Mesenchymal stem cell (in vitro differentiated cells and primary cell): ENCODE results near the gene SLC6A17.

Source experiments
- DNase-seq: peaks from one replicate; pipeline ENCODE4 v3.0.0-alpha.2; 2013
- H2AFZ ChIP-seq: one replicate; pipeline ENCODE4 v1.6.1; 2013; ENCODE audit warnings: low read depth, mild to moderate bottlenecking, control low read depth, inconsistent platforms, low read length, moderate library complexity
- H2AK5ac ChIP-seq: 2 replicates; pipeline ENCODE4 v1.6.1; 2013; ENCODE audit warnings: low read length, moderate library complexity, mild to moderate bottlenecking, inconsistent platforms; ENCODE audit not compliant: severe bottlenecking
- H2BK120ac ChIP-seq: one replicate; pipeline ENCODE4 v1.6.1; 2013; ENCODE audit warnings: low read depth, mild to moderate bottlenecking, inconsistent platforms, low read length, moderate library complexity
- H2BK12ac ChIP-seq, 2 experiments: one replicate each; pipeline ENCODE4 v1.6.1; 2013; ENCODE audit warnings: inconsistent platforms in 2 of 2, low read length in 2 of 2, mild to moderate bottlenecking in 2 of 2, moderate library complexity in 2 of 2, control low read depth in 1 of 2
- H2BK15ac ChIP-seq: one replicate; pipeline ENCODE4 v1.6.1; 2013; ENCODE audit warnings: mild to moderate bottlenecking, low read depth, inconsistent platforms; ENCODE audit not compliant: poor library complexity, severe bottlenecking
- H2BK5ac ChIP-seq: 2 replicates; pipeline ENCODE4 v1.6.1; 2013; ENCODE audit warnings: low read depth, mild to moderate bottlenecking, low read length, control low read depth, inconsistent platforms; ENCODE audit not compliant: poor library complexity, severe bottlenecking
- H3K14ac ChIP-seq, 2 experiments: one replicate each; pipeline ENCODE4 v1.6.1; 2013; ENCODE audit warnings: inconsistent platforms in 2 of 2, low read length in 2 of 2, control low read depth in 1 of 2, mild to moderate bottlenecking in 1 of 2, moderate library complexity in 1 of 2
- H3K18ac ChIP-seq, 2 experiments: one replicate each; pipeline ENCODE4 v1.6.1; 2013; ENCODE audit warnings: inconsistent platforms in 2 of 2, low read length in 2 of 2, control low read depth in 1 of 2, low read depth in 1 of 2, mild to moderate bottlenecking in 1 of 2
- H3K23ac ChIP-seq, 2 experiments: one replicate each; pipeline ENCODE4 v1.6.1; 2013; ENCODE audit warnings: inconsistent platforms in 2 of 2, low read length in 2 of 2, mild to moderate bottlenecking in 2 of 2, moderate library complexity in 2 of 2, control low read depth in 1 of 2
- H3K27ac ChIP-seq: 2 replicates; pipeline ENCODE4 v1.5.1; 2013; ENCODE audit warnings: mild to moderate bottlenecking, moderate library complexity, low read length, control low read depth, inconsistent platforms; ENCODE audit not compliant: poor library complexity, severe bottlenecking
- H3K27me3 ChIP-seq, 2 experiments: 2 replicates each; pipeline versions ENCODE4 v1.6.1 to v1.7.0; 2013; ENCODE audit warnings: low read length in 2 of 2, mild to moderate bottlenecking in 2 of 2, moderate library complexity in 2 of 2, control low read depth in 1 of 2, inconsistent platforms in 1 of 2; ENCODE audit not compliant: control insufficient read depth in 1 of 2, insufficient read depth in 1 of 2
- H3K36me3 ChIP-seq, 2 experiments: 2 replicates each; pipeline versions ENCODE4 v1.6.1 to v1.7.0; 2013; ENCODE audit warnings: low read length in 2 of 2, control low read depth in 1 of 2, inconsistent platforms in 1 of 2, low read depth in 1 of 2, mild to moderate bottlenecking in 1 of 2; ENCODE audit not compliant: insufficient read depth in 2 of 2, control insufficient read depth in 1 of 2
- H3K4ac ChIP-seq, 2 experiments: one replicate each; pipeline ENCODE4 v1.6.1; 2013; ENCODE audit warnings: inconsistent platforms in 2 of 2, low read length in 2 of 2, mild to moderate bottlenecking in 2 of 2, moderate library complexity in 2 of 2, control low read depth in 1 of 2, low read depth in 1 of 2
- H3K4me1 ChIP-seq: 2 replicates; pipeline ENCODE4 v1.6.1; 2013; ENCODE audit warnings: low read depth, low read length, control low read depth; ENCODE audit not compliant: control insufficient read depth, insufficient read depth
- H3K4me2 ChIP-seq: 2 replicates; pipeline ENCODE4 v1.6.1; 2013; ENCODE audit warnings: low read length, mild to moderate bottlenecking, inconsistent platforms; ENCODE audit not compliant: poor library complexity, severe bottlenecking
- H3K4me3 ChIP-seq, 2 experiments: 2 replicates each; pipeline versions ENCODE4 v1.5.1 to v1.7.0; 2013; ENCODE audit warnings: low read length in 2 of 2, mild to moderate bottlenecking in 2 of 2, control low read depth in 1 of 2, low read depth in 1 of 2; ENCODE audit not compliant: insufficient read depth in 1 of 2
- H3K79me1 ChIP-seq: replicated peaks from 2 replicates; pipeline ENCODE4 v1.6.1; 2013; ENCODE audit warnings: mild to moderate bottlenecking, control low read depth, low read length, inconsistent platforms; ENCODE audit not compliant: poor library complexity, severe bottlenecking
- H3K9ac ChIP-seq: 2 replicates; pipeline ENCODE4 v1.7.0; 2013; ENCODE audit warnings: mild to moderate bottlenecking, low read length, moderate library complexity
- H3K9me3 ChIP-seq: 2 replicates; pipeline ENCODE4 v1.7.0; 2013; ENCODE audit warnings: mild to moderate bottlenecking, low read length; ENCODE audit not compliant: control insufficient read depth
- H4K8ac ChIP-seq: one replicate; pipeline ENCODE4 v1.6.1; 2013; ENCODE audit warnings: inconsistent platforms, mild to moderate bottlenecking, low read length, moderate library complexity
- H4K91ac ChIP-seq: one replicate; pipeline ENCODE4 v1.6.1; 2013; ENCODE audit warnings: mild to moderate bottlenecking, low read length, inconsistent platforms
- WGBS: methylation state at CpG from one replicate; pipeline ENCODE4 v1.1.7; 2013; ENCODE audit warnings: mixed read lengths; 5-methylcytosine and 5-hydroxymethylcytosine counted together

The SLC6A17 gene

GRCh38 chr1:110130113-110130591 is 20.1 kb upstream of the SLC6A17 start:
- Histone ChIP-seq H2BK15ac (no peak overlapping the region), H3K14ac (no peak overlapping the region), H3K27me3 (peaks cover 34 to 50% of the 10 kb centered on the region in 2 experiments), H2BK12ac (no peak overlapping the region), H3K27ac (no peak overlapping the region), H4K91ac (no peak overlapping the region), H2AFZ (no peak overlapping the region), H3K36me3 (no peaks in the 10 kb centered on the region), H3K4me2 (no peak overlapping the region), H4K8ac (no peak overlapping the region), H2AK5ac (no peak overlapping the region), H3K4me3 (no peak overlapping the region), H3K79me1 (no peaks in the 10 kb centered on the region), H3K4me1 (no peaks in the 10 kb centered on the region), H3K4ac (no peak overlapping the region), H3K23ac (no peak overlapping the region), H2BK5ac (no peak overlapping the region), H3K18ac (no peak overlapping the region), H2BK120ac (no peak overlapping the region), H3K9ac (peak overlapping the region; percentile 31), H3K9me3 (peaks cover 10% of the 10 kb centered on the region)
- DNase-seq: no peak
- WGBS: 30% methylated on average over 27 of the region's 31 CpGs

GRCh38 chr1:110130989-110131388 is 19.3 kb upstream of the SLC6A17 start:
- 83% methylated on average over 7 of the region's 7 CpGs for WGBS
- H3K79me1 ChIP-seq: no peaks in the 10 kb centered on the region
- H2BK120ac ChIP-seq: no peak overlapping the region
- no peak overlapping the region for H2BK5ac ChIP-seq
- no peak overlapping the region for H3K18ac ChIP-seq
- no peaks in the 10 kb centered on the region for H3K4me1 ChIP-seq
- no peak overlapping the region for H2BK15ac ChIP-seq
- H3K9me3 ChIP-seq: peaks cover 6% of the 10 kb centered on the region
- no peak overlapping the region for H4K91ac ChIP-seq
- H4K8ac ChIP-seq: no peak overlapping the region
- no peak overlapping the region for H2BK12ac ChIP-seq
- no peak for DNase-seq
- no peak overlapping the region for H2AFZ ChIP-seq
- H3K9ac ChIP-seq: no peak overlapping the region
- peaks cover 39 to 58% of the 10 kb centered on the region in 2 experiments for H3K27me3 ChIP-seq
- no peak overlapping the region for H3K14ac ChIP-seq
- no peak overlapping the region for H2AK5ac ChIP-seq
- H3K4me3 ChIP-seq: no peak overlapping the region
- H3K23ac ChIP-seq: no peak overlapping the region
- no peak overlapping the region for H3K4ac ChIP-seq
- no peaks in the 10 kb centered on the region for H3K36me3 ChIP-seq
- H3K27ac ChIP-seq: no peak overlapping the region
- no peak overlapping the region for H3K4me2 ChIP-seq

GRCh38 chr1:110132682-110133081 is 17.6 kb upstream of the SLC6A17 start:
- Histone ChIP-seq H4K91ac (no peak overlapping the region), H2AK5ac (no peak overlapping the region), H4K8ac (no peak overlapping the region), H2BK15ac (no peak overlapping the region), H3K4me2 (no peak overlapping the region), H3K27me3 (peaks cover 56 to 72% of the 10 kb centered on the region in 2 experiments), H3K36me3 (no peaks in the 10 kb centered on the region), H3K79me1 (no peaks in the 10 kb centered on the region), H3K18ac (no peak overlapping the region), H2BK12ac (no peak overlapping the region), H3K27ac (no peak overlapping the region), H3K4me1 (no peaks in the 10 kb centered on the region), H3K4me3 (no peak overlapping the region), H3K4ac (no peak overlapping the region), H3K9me3 (no peaks in the 10 kb centered on the region), H3K14ac (no peak overlapping the region), H2BK5ac (no peak overlapping the region), H2AFZ (no peak overlapping the region), H3K9ac (peak overlapping the region; percentile 15), H3K23ac (no peak overlapping the region), H2BK120ac (no peak overlapping the region)
- no peak for DNase-seq

GRCh38 chr1:110133436-110133835 is 16.9 kb upstream of the SLC6A17 start:
- H3K4me2 ChIP-seq: no peak overlapping the region
- H3K4me3 ChIP-seq: no peak overlapping the region
- H3K9ac ChIP-seq: no peak overlapping the region
- H2AFZ ChIP-seq: no peak overlapping the region
- no peak overlapping the region for H3K27ac ChIP-seq
- no peak overlapping the region for H2BK15ac ChIP-seq
- WGBS: 86% methylated on average over 4 of the region's 4 CpGs
- no peak overlapping the region for H3K23ac ChIP-seq
- H4K91ac ChIP-seq: no peak overlapping the region
- no peaks in the 10 kb centered on the region for H3K36me3 ChIP-seq
- H2BK12ac ChIP-seq: no peak overlapping the region
- H3K4me1 ChIP-seq: no peaks in the 10 kb centered on the region
- H2BK5ac ChIP-seq: no peak overlapping the region
- no peak for DNase-seq
- H3K79me1 ChIP-seq: no peaks in the 10 kb centered on the region
- no peak overlapping the region for H3K4ac ChIP-seq
- no peaks in the 10 kb centered on the region for H3K9me3 ChIP-seq
- no peak overlapping the region for H2BK120ac ChIP-seq
- H2AK5ac ChIP-seq: no peak overlapping the region
- H3K14ac ChIP-seq: no peak overlapping the region
- peaks cover 58 to 73% of the 10 kb centered on the region in 2 experiments for H3K27me3 ChIP-seq
- H4K8ac ChIP-seq: no peak overlapping the region
- H3K18ac ChIP-seq: no peak overlapping the region
